WTC11 (cell line): ENCODE data around the gene IGFBP1. TPM values are rescaled to one million over a fixed set of nuclear protein-coding genes. Genes with fewer than 3 reads are reported as not detected.

Source experiments
- ATAC-seq: fragments of 200-7000 bp; cut with Tn5 transposase; 2 replicates; pipeline ENCODE4 v1.10.0; 2021; ENCODE audit warnings: mild to moderate bottlenecking, moderate library complexity
- CTCF ChIA-PET: fragments of 300-600 bp; sonication (Branson Sonifier 250); formaldehyde crosslinking; loops from one replicate; lab custom pipeline; 2021; ENCODE audit warnings: antibody characterized with exemption; lab: Charles Lee
- POLR2A ChIA-PET: fragments of 350-600 bp; sonication (Branson Sonifier 250); formaldehyde crosslinking; loops from one replicate; lab custom pipeline; 2021; ENCODE audit warnings: antibody characterized with exemption; lab: Charles Lee
- DNase-seq: peaks from one replicate; pipeline ENCODE4 v3.0.0; 2021; ENCODE audit warnings: low spot score
- H3K27ac Mint-ChIP-seq: 2 replicates; pipeline ENCODE4 v1.8.0; 2021; ENCODE audit warnings: mixed read lengths
- H3K27me3 Mint-ChIP-seq: 2 replicates; pipeline ENCODE4 v1.8.0; 2021; ENCODE audit warnings: low read depth, mild to moderate bottlenecking, moderate library complexity, mixed read lengths
- H3K36me3 Mint-ChIP-seq: 2 replicates; pipeline ENCODE4 v1.8.0; 2021; ENCODE audit warnings: mixed read lengths
- H3K4me1 Mint-ChIP-seq: 2 replicates; pipeline ENCODE4 v1.8.0; 2022; ENCODE audit warnings: mixed read lengths
- H3K4me3 Mint-ChIP-seq: 2 replicates; pipeline ENCODE4 v1.8.0; 2021; ENCODE audit warnings: mild to moderate bottlenecking, moderate library complexity, mixed read lengths
- H3K9me3 Mint-ChIP-seq: 2 replicates; pipeline ENCODE4 v1.8.0; 2021; ENCODE audit warnings: mixed read lengths
- ATF1 ChIP-seq: sonication (generic); formaldehyde crosslinking; IDR thresholded peaks from 2 replicates; pipeline ENCODE4 v1.8.1; 2023; ENCODE audit warnings: mild to moderate bottlenecking, moderate library complexity, missing genetic modification reagents
- ELF4 ChIP-seq: sonication (generic); formaldehyde crosslinking; IDR thresholded peaks from 2 replicates; pipeline ENCODE4 v1.8.1; 2022; ENCODE audit warnings: low read depth, mild to moderate bottlenecking, moderate library complexity, missing genetic modification reagents
- ETV6 ChIP-seq: sonication (generic); formaldehyde crosslinking; IDR thresholded peaks from 2 replicates; pipeline ENCODE4 v1.8.1; 2022; ENCODE audit warnings: mild to moderate bottlenecking, missing genetic modification reagents
- FOXJ3 ChIP-seq: sonication (generic); formaldehyde crosslinking; IDR thresholded peaks from 2 replicates; pipeline ENCODE4 v1.9.0; 2021; ENCODE audit warnings: missing genetic modification reagents, mild to moderate bottlenecking, borderline replicate concordance
- FOXP1 ChIP-seq: sonication (generic); formaldehyde crosslinking; IDR thresholded peaks from 2 replicates; pipeline ENCODE4 v1.8.0; 2022; ENCODE audit warnings: missing genetic modification reagents, mild to moderate bottlenecking, moderate library complexity, borderline replicate concordance
- JUN ChIP-seq: sonication (generic); formaldehyde crosslinking; IDR thresholded peaks from 2 replicates; pipeline ENCODE4 v1.8.0; 2023; ENCODE audit warnings: mild to moderate bottlenecking, missing genetic modification reagents
- OVOL2 ChIP-seq: fragments of 250-450 bp; sonication (Bioruptor Pico); IDR thresholded peaks from 2 replicates; pipeline ENCODE4 v1.9.0; 2021; ENCODE audit warnings: mild to moderate bottlenecking, borderline replicate concordance
- RORB ChIP-seq: fragments of 250-450 bp; sonication (Bioruptor Pico); IDR thresholded peaks from 2 replicates; pipeline ENCODE4 v1.9.0; 2021; ENCODE audit warnings: mild to moderate bottlenecking
- ZNF121 ChIP-seq: sonication (generic); formaldehyde crosslinking; IDR thresholded peaks from 2 replicates; pipeline ENCODE4 v1.8.0; 2023; ENCODE audit warnings: missing genetic modification reagents
- ZNF396 ChIP-seq: fragments of 250-450 bp; sonication (Bioruptor Pico); IDR thresholded peaks from 2 replicates; pipeline ENCODE4 v1.8.0; 2021; ENCODE audit warnings: mild to moderate bottlenecking, moderate library complexity, borderline replicate concordance
- ZNF671 ChIP-seq: fragments of 250-450 bp; sonication (Bioruptor Pico); IDR thresholded peaks from 2 replicates; pipeline ENCODE4 v1.8.0; 2021; ENCODE audit warnings: mild to moderate bottlenecking
- total RNA-seq: library from RNA; stranded (reverse); gene quantifications from 3 replicates; pipeline ENCODE4 v1.2.3, GENCODE V29; 2021
- TF ChIP-seq, protein P1 (sequence below): sonication (generic); formaldehyde crosslinking; IDR thresholded peaks from 2 replicates; pipeline ENCODE4 v1.8.1; 2022; ENCODE audit warnings: low read depth, missing genetic modification reagents, borderline replicate concordance
- TF ChIP-seq, protein P2 (sequence below): sonication (generic); formaldehyde crosslinking; IDR thresholded peaks from 2 replicates; pipeline ENCODE4 v1.8.1; 2023; ENCODE audit warnings: mild to moderate bottlenecking, missing genetic modification reagents
- TF ChIP-seq, protein P3 (sequence below): sonication (generic); formaldehyde crosslinking; IDR thresholded peaks from 2 replicates; pipeline ENCODE4 v1.8.0; 2023; ENCODE audit warnings: mild to moderate bottlenecking, missing genetic modification reagents
- TF ChIP-seq, protein P4 (sequence below): fragments of 250-450 bp; sonication (Bioruptor Pico); IDR thresholded peaks from 2 replicates; pipeline ENCODE4 v1.9.0; 2021; ENCODE audit warnings: mild to moderate bottlenecking
- TF ChIP-seq, protein P5 (sequence below): sonication (generic); formaldehyde crosslinking; IDR thresholded peaks from 2 replicates; pipeline ENCODE4 v1.8.1; 2023; ENCODE audit warnings: mild to moderate bottlenecking, missing genetic modification reagents, moderate library complexity
- TF ChIP-seq, protein P6 (sequence below): sonication (generic); formaldehyde crosslinking; IDR thresholded peaks from 2 replicates; pipeline ENCODE4 v1.8.0; 2022; ENCODE audit warnings: mild to moderate bottlenecking, missing genetic modification reagents
- TF ChIP-seq, protein P7 (sequence below): fragments of 200-600 bp; IDR thresholded peaks from 2 replicates; pipeline ENCODE4 v1.8.0; 2022; ENCODE audit warnings: antibody characterized with exemption
- TF ChIP-seq, protein P8 (sequence below): sonication (generic); formaldehyde crosslinking; conservative IDR thresholded peaks from 2 replicates; pipeline ENCODE4 v1.8.1; 2022; ENCODE audit warnings: mild to moderate bottlenecking, missing genetic modification reagents
- TF ChIP-seq, protein P9 (sequence below): fragments of 250-450 bp; sonication (Bioruptor Pico); IDR thresholded peaks from 2 replicates; pipeline ENCODE4 v1.9.0; 2021; ENCODE audit warnings: moderate library complexity, mild to moderate bottlenecking, inconsistent platforms, borderline replicate concordance

The IGFBP1 gene
- total RNA-seq, 1 experiment from 2014 or later = 0.37 TPM

DNA sequence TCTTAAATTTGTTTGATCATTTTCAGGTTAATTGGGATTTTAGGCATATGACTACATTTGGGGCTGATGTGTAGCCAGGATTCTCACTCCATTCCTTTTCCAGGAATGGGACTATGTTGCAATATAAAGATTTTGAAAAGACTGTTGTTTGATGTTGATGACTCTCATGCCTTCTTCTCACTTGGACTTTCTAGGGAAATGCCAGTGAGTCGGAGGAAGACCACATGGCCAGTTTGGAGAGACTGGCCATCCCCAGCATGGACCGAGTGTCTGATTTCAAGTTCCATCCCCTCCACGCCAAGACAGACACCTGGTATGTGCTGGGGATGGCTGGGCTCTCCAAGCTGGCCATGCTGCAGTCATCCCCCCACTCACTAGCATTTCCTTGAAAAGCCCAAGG, 27.3 kb downstream of the IGFBP1 start:
- no peak for DNase-seq
- POLR2A ChIA-PET = no interaction called here
- no peak for ATAC-seq
- H3K36me3 Mint-ChIP-seq = no peaks in the 10 kb centered on the region
- no peaks in the 10 kb centered on the region for H3K9me3 Mint-ChIP-seq
- H3K4me3 Mint-ChIP-seq = no peak overlapping the region
- CTCF ChIA-PET = no interaction called here
- no peak for TF ChIP-seq ATF1
- TF ChIP-seq, protein P1, sequence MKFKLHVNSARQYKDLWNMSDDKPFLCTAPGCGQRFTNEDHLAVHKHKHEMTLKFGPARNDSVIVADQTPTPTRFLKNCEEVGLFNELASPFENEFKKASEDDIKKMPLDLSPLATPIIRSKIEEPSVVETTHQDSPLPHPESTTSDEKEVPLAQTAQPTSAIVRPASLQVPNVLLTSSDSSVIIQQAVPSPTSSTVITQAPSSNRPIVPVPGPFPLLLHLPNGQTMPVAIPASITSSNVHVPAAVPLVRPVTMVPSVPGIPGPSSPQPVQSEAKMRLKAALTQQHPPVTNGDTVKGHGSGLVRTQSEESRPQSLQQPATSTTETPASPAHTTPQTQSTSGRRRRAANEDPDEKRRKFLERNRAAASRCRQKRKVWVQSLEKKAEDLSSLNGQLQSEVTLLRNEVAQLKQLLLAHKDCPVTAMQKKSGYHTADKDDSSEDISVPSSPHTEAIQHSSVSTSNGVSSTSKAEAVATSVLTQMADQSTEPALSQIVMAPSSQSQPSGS (CRISPR knock-in tag) = no peak
- TF ChIP-seq FOXJ3 = no peak
- TF ChIP-seq, protein P2, sequence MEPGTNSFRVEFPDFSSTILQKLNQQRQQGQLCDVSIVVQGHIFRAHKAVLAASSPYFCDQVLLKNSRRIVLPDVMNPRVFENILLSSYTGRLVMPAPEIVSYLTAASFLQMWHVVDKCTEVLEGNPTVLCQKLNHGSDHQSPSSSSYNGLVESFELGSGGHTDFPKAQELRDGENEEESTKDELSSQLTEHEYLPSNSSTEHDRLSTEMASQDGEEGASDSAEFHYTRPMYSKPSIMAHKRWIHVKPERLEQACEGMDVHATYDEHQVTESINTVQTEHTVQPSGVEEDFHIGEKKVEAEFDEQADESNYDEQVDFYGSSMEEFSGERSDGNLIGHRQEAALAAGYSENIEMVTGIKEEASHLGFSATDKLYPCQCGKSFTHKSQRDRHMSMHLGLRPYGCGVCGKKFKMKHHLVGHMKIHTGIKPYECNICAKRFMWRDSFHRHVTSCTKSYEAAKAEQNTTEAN = no peak
- no peak for TF ChIP-seq ELF4 (CRISPR knock-in tag)
- TF ChIP-seq ZNF121 (CRISPR knock-in tag) = no peak
- TF ChIP-seq ZNF396 = no peak
- H3K27me3 Mint-ChIP-seq = peaks cover 32% of the 10 kb centered on the region
- peaks cover 18% of the 10 kb centered on the region for H3K4me1 Mint-ChIP-seq
- H3K27ac Mint-ChIP-seq = no peak overlapping the region

DNA sequence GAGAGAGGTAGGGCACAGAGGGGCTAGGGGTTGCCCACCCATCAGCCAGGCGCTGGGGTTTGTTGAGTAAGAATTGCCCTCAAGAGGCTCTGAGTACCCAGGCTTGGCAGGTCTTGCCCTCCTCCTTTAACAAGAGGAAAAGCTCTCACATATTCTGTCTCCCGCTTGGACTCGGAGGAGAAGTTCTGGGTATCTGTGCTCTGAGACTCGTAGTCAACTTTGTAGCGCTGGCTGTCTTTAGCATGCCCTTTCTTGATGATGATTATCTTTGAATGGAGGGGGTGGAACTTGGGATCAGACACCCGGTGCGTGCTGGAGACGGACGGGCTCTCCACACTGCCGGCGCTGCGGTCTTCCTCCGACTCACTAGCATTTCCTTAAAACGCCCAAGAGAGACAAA, 28.8 kb downstream of the IGFBP1 start:
- H3K9me3 Mint-ChIP-seq = no peaks in the 10 kb centered on the region
- no peak overlapping the region for H3K27ac Mint-ChIP-seq
- POLR2A ChIA-PET = interaction anchor here (0.7 kb wide), 1 partner anchor 606 kb away, joined by 3 read pairs; no protein-coding TSS in a partner anchor
- no peak overlapping the region for H3K4me3 Mint-ChIP-seq
- TF ChIP-seq RORB (CRISPR knock-in tag) = no peak
- TF ChIP-seq, protein P3, sequence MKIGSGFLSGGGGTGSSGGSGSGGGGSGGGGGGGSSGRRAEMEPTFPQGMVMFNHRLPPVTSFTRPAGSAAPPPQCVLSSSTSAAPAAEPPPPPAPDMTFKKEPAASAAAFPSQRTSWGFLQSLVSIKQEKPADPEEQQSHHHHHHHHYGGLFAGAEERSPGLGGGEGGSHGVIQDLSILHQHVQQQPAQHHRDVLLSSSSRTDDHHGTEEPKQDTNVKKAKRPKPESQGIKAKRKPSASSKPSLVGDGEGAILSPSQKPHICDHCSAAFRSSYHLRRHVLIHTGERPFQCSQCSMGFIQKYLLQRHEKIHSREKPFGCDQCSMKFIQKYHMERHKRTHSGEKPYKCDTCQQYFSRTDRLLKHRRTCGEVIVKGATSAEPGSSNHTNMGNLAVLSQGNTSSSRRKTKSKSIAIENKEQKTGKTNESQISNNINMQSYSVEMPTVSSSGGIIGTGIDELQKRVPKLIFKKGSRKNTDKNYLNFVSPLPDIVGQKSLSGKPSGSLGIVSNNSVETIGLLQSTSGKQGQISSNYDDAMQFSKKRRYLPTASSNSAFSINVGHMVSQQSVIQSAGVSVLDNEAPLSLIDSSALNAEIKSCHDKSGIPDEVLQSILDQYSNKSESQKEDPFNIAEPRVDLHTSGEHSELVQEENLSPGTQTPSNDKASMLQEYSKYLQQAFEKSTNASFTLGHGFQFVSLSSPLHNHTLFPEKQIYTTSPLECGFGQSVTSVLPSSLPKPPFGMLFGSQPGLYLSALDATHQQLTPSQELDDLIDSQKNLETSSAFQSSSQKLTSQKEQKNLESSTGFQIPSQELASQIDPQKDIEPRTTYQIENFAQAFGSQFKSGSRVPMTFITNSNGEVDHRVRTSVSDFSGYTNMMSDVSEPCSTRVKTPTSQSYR = no peak
- TF ChIP-seq ZNF671 = no peak
- TF ChIP-seq, protein P4, sequence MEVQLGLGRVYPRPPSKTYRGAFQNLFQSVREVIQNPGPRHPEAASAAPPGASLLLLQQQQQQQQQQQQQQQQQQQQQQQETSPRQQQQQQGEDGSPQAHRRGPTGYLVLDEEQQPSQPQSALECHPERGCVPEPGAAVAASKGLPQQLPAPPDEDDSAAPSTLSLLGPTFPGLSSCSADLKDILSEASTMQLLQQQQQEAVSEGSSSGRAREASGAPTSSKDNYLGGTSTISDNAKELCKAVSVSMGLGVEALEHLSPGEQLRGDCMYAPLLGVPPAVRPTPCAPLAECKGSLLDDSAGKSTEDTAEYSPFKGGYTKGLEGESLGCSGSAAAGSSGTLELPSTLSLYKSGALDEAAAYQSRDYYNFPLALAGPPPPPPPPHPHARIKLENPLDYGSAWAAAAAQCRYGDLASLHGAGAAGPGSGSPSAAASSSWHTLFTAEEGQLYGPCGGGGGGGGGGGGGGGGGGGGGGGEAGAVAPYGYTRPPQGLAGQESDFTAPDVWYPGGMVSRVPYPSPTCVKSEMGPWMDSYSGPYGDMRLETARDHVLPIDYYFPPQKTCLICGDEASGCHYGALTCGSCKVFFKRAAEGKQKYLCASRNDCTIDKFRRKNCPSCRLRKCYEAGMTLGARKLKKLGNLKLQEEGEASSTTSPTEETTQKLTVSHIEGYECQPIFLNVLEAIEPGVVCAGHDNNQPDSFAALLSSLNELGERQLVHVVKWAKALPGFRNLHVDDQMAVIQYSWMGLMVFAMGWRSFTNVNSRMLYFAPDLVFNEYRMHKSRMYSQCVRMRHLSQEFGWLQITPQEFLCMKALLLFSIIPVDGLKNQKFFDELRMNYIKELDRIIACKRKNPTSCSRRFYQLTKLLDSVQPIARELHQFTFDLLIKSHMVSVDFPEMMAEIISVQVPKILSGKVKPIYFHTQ = no peak
- TF ChIP-seq ETV6 (CRISPR knock-in tag) = no peak
- TF ChIP-seq, protein P5, sequence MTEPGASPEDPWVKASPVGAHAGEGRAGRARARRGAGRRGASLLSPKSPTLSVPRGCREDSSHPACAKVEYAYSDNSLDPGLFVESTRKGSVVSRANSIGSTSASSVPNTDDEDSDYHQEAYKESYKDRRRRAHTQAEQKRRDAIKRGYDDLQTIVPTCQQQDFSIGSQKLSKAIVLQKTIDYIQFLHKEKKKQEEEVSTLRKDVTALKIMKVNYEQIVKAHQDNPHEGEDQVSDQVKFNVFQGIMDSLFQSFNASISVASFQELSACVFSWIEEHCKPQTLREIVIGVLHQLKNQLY (CRISPR knock-in tag) = no peak
- TF ChIP-seq, protein P6, sequence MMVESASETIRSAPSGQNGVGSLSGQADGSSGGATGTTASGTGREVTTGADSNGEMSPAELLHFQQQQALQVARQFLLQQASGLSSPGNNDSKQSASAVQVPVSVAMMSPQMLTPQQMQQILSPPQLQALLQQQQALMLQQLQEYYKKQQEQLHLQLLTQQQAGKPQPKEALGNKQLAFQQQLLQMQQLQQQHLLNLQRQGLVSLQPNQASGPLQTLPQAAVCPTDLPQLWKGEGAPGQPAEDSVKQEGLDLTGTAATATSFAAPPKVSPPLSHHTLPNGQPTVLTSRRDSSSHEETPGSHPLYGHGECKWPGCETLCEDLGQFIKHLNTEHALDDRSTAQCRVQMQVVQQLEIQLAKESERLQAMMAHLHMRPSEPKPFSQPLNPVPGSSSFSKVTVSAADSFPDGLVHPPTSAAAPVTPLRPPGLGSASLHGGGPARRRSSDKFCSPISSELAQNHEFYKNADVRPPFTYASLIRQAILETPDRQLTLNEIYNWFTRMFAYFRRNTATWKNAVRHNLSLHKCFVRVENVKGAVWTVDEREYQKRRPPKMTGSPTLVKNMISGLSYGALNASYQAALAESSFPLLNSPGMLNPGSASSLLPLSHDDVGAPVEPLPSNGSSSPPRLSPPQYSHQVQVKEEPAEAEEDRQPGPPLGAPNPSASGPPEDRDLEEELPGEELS (CRISPR knock-in tag) = no peak
- TF ChIP-seq FOXJ3 = no peak
- TF ChIP-seq, protein P7, sequence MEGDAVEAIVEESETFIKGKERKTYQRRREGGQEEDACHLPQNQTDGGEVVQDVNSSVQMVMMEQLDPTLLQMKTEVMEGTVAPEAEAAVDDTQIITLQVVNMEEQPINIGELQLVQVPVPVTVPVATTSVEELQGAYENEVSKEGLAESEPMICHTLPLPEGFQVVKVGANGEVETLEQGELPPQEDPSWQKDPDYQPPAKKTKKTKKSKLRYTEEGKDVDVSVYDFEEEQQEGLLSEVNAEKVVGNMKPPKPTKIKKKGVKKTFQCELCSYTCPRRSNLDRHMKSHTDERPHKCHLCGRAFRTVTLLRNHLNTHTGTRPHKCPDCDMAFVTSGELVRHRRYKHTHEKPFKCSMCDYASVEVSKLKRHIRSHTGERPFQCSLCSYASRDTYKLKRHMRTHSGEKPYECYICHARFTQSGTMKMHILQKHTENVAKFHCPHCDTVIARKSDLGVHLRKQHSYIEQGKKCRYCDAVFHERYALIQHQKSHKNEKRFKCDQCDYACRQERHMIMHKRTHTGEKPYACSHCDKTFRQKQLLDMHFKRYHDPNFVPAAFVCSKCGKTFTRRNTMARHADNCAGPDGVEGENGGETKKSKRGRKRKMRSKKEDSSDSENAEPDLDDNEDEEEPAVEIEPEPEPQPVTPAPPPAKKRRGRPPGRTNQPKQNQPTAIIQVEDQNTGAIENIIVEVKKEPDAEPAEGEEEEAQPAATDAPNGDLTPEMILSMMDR = no peak
- TF ChIP-seq, protein P8, sequence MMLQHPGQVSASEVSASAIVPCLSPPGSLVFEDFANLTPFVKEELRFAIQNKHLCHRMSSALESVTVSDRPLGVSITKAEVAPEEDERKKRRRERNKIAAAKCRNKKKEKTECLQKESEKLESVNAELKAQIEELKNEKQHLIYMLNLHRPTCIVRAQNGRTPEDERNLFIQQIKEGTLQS = no peak
- TF ChIP-seq, protein P9, sequence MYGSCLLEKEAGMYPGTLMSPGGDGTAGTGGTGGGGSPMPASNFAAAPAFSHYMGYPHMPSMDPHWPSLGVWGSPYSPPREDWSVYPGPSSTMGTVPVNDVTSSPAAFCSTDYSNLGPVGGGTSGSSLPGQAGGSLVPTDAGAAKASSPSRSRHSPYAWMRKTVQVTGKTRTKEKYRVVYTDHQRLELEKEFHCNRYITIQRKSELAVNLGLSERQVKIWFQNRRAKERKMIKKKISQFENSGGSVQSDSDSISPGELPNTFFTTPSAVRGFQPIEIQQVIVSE (CRISPR knock-in tag) = no peak
- no peak for TF ChIP-seq JUN
- no peak for TF ChIP-seq OVOL2
- TF ChIP-seq FOXP1 = no peak
- TF ChIP-seq, all 79 proteins: peak for 0
- H3K27me3 Mint-ChIP-seq = peaks cover 41% of the 10 kb centered on the region
- no peaks in the 10 kb centered on the region for H3K36me3 Mint-ChIP-seq
- no peak for ATAC-seq
- no peak for DNase-seq
- CTCF ChIA-PET = interaction anchor here (0.7 to 2.4 kb wide), 14 partner anchors 8 to 1262 kb away, joined by 3 to 13 read pairs (median 7); partner anchors contain the start of gene IGFBP1
- H3K4me1 Mint-ChIP-seq = peaks cover 20% of the 10 kb centered on the region
